Fibroblast of lung (primary cell): ENCODE results near the gene STK32B.

ENCODE experiments used
- CTCF ChIP-seq, 2 donors: IDR thresholded peaks in 1 of 2; conservative IDR thresholded peaks in 1 of 2; 1 replicate in 1 of 2; 2 replicates in 1 of 2; pipeline ENCODE4 v1.5.1; 2011 to 2012; ENCODE audit warnings: low read length in 2 of 2, control low read depth in 1 of 2, inconsistent platforms in 1 of 2, low read depth in 1 of 2, mild to moderate bottlenecking in 1 of 2
- EZH2 ChIP-seq: IDR thresholded peaks from 2 replicates; pipeline ENCODE4 v1.5.1; 2012; ENCODE audit warnings: low read length, control low read depth, mild to moderate bottlenecking; ENCODE audit errors: missing control alignments

- TF ChIP-seq CTCF (conservative IDR thresholded peaks at IDR 0.05 in 1 of 2, IDR thresholded peaks at IDR 0.05 in 1 of 2; ENCODE audit: low read depth in 1 of 2, low read length in 2 of 2) (no peak), EZH2 (no peak)
Measured at GRCh38 chr4:5355846-5356245, 304.6 kb downstream of the STK32B start.
